ENCODE measurements around the gene TRIM62. TPM values are rescaled to one million over a fixed set of nuclear protein-coding genes. Genes with fewer than 3 reads are reported as not detected.

The TRIM62 gene
- total RNA-seq, 1 donor from 2014 or later: 78.7 TPM

DNA sequence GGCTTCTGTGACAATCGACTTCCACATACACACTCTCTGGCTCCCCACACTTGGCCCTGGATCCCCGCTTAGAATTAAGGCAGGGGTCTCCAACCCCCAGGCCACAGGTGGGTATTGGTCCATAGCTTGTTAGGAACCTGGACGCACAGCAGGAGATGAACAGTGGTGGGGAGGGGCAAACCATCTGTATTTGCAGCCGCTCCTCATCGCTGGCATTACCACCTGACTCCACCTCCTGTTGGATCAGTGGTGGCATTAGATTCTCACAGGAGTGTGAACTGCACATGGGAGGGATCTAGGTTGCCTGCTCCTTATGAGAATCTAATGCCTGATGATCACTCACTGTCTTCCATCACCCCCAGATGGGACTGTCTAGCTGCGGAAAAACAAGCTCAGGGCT, 16.0 kb downstream of the TRIM62 start:
- Mint-ChIP-seq H3K36me3 (ENCODE audit: unreplicated experiment) (peaks cover 35% of the 10 kb centered on the region), H3K27ac (ENCODE audit: unreplicated experiment) (peak overlapping the region; percentile 55), H3K27me3 (ENCODE audit: unreplicated experiment) (no peaks in the 10 kb centered on the region), H3K4me3 (ENCODE audit: unreplicated experiment) (no peak overlapping the region), H3K9me3 (ENCODE audit: unreplicated experiment) (peaks cover 4% of the 10 kb centered on the region), H3K4me1 (ENCODE audit: unreplicated experiment) (peaks cover 92% of the 10 kb centered on the region)
- TF ChIP-seq, protein P1, sequence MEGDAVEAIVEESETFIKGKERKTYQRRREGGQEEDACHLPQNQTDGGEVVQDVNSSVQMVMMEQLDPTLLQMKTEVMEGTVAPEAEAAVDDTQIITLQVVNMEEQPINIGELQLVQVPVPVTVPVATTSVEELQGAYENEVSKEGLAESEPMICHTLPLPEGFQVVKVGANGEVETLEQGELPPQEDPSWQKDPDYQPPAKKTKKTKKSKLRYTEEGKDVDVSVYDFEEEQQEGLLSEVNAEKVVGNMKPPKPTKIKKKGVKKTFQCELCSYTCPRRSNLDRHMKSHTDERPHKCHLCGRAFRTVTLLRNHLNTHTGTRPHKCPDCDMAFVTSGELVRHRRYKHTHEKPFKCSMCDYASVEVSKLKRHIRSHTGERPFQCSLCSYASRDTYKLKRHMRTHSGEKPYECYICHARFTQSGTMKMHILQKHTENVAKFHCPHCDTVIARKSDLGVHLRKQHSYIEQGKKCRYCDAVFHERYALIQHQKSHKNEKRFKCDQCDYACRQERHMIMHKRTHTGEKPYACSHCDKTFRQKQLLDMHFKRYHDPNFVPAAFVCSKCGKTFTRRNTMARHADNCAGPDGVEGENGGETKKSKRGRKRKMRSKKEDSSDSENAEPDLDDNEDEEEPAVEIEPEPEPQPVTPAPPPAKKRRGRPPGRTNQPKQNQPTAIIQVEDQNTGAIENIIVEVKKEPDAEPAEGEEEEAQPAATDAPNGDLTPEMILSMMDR (IDR thresholded peaks at IDR 0.05): no peak
- no peak for DNase-seq (ENCODE audit: extremely low spot score, unreplicated experiment)

DNA sequence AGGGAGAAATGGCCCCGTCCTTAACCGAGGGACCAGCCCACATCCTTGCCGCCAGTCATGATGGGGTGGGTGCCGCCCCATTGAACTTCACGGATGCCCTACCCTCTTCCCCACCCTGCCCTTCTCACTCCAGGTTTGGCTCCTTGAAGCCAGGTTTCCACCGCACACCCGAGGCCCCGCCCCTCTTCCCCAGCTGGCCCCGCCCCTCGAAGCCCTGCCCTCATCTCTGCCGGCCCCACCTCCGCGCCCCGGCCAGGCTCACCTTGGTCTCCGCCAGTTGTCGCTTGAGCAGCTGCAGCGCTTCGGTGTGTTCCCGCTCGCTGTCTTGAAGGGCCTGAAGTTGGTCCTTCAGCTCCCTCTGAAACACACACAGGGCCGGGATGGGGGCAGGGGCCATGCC, 16.6 kb downstream of the TRIM62 start:
- Mint-ChIP-seq H3K36me3 (ENCODE audit: unreplicated experiment) (peaks cover 35% of the 10 kb centered on the region), H3K27ac (ENCODE audit: unreplicated experiment) (peak overlapping the region; percentile 55), H3K4me3 (ENCODE audit: unreplicated experiment) (no peak overlapping the region), H3K9me3 (ENCODE audit: unreplicated experiment) (peaks cover 4% of the 10 kb centered on the region), H3K27me3 (ENCODE audit: unreplicated experiment) (no peaks in the 10 kb centered on the region), H3K4me1 (ENCODE audit: unreplicated experiment) (peaks cover 92% of the 10 kb centered on the region)
- TF ChIP-seq, protein P1 (IDR thresholded peaks at IDR 0.05): no peak
- no peak for DNase-seq (ENCODE audit: extremely low spot score, unreplicated experiment)

DNA sequence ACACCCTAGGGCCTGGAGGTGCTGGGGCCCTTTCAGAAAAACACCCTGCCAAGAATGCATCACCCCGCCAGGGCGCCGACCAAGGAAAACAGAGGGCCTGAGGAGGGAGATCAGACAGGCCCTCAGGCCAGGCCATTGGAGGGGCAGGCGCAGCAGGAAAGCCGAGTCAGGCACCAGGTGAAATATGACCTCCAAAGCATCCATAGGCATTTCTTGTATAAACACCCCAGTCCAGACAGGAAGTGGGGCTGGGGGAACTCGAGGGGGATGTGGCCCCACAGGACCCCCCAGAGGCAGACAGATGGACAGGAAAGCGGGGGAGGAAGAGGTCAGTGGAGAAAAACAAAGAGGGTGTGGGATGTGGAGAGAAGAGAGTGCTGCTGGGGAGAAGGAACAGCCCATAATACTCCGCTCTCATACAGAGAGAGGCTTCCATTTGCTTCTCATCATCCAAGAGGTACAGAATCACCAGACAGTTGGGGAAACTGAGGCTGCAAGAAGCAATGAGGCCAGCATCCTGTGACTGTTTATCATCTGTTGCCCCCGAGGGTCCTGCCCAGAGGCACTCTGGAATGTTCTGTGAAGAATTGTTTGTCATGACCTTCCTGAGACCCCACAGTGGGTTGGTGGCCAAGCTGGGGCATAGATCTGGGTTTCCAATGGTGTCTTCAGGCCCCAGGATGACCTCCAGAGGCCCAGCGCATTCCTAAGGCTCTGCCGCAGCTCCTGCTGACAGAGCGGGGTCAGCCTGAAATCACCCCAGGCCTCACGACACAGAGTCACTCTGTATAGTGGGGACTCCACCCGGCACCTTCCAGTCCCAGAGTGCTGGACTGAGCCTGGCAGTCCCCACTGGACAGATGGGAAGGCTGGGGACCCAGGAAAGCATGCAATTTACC, 18.0 kb downstream of the TRIM62 start:
- TF ChIP-seq, protein P1 (IDR thresholded peaks at IDR 0.05): no peak
- DNase-seq (ENCODE audit: extremely low spot score, unreplicated experiment): peak; percentile 95
- Mint-ChIP-seq H3K9me3 (ENCODE audit: unreplicated experiment) (peaks cover 4% of the 10 kb centered on the region), H3K27ac (ENCODE audit: unreplicated experiment) (peak overlapping the region; percentile 81), H3K4me3 (ENCODE audit: unreplicated experiment) (peak overlapping the region; percentile 15), H3K27me3 (ENCODE audit: unreplicated experiment) (no peaks in the 10 kb centered on the region), H3K4me1 (ENCODE audit: unreplicated experiment) (peaks cover 87% of the 10 kb centered on the region), H3K36me3 (ENCODE audit: unreplicated experiment) (peaks cover 38% of the 10 kb centered on the region)

DNA sequence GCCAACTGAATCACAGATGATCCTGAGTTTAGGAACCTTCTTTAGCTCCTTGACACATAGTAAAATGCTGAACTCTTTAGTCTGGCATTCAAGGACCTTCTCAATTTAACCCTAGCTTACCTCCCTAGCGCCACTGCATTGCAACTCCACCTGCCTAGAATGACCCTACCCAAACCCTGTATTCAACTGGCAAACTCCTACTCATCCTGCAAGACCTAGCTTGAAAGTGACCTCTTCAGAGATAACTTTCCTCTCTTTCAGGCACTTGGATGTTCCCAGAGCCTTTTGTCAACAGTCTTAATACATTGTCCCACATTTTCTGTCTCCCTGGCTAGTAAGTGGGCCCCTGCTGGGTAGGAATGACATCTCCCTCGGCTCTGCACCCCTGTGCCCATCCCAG, 19.7 kb downstream of the TRIM62 start:
- no peak overlapping the region for H3K4me3 Mint-ChIP-seq (ENCODE audit: unreplicated experiment)
- peak overlapping the region; percentile 81 for H3K27ac Mint-ChIP-seq (ENCODE audit: unreplicated experiment)
- H3K9me3 Mint-ChIP-seq (ENCODE audit: unreplicated experiment): no peaks in the 10 kb centered on the region
- H3K4me1 Mint-ChIP-seq (ENCODE audit: unreplicated experiment): peaks cover 73% of the 10 kb centered on the region
- TF ChIP-seq, protein P1 (IDR thresholded peaks at IDR 0.05): no peak
- H3K27me3 Mint-ChIP-seq (ENCODE audit: unreplicated experiment): no peaks in the 10 kb centered on the region
- no peak for DNase-seq (ENCODE audit: extremely low spot score, unreplicated experiment)
- peaks cover 45% of the 10 kb centered on the region for H3K36me3 Mint-ChIP-seq (ENCODE audit: unreplicated experiment)

DNA sequence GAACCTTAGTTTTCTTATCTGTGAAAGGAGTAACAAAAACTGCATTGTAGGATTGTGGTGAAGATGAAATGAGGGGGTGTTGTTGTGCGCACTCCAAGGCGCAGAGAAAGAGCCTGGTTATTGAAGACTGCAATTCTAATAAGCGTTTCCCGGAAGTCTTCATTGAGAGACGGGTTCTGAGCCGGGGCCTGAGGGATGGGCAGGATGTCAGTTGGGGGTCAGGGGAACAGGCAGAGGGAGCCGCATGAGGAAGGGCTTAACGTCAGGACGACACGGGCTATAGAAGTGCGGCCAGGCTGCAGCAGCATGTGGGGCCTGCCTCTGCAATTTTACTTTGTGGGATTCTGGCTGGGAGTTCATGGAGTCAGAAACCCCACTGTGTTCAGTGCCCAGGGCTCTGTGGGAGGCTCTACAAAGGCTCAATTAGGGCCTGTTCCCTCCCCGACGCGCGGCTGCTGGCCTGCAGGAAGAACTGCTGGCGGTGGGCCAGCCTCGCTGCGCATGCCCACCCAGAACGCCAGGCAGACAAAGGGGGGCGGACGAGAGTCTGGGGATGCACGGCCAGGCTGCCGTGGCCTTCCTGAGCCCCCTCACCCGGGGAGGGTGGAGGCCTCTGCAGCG, 20.7 kb downstream of the TRIM62 start:
- H3K27ac Mint-ChIP-seq (ENCODE audit: unreplicated experiment): peak overlapping the region; percentile 80
- H3K36me3 Mint-ChIP-seq (ENCODE audit: unreplicated experiment): peaks cover 49% of the 10 kb centered on the region
- peaks cover 77% of the 10 kb centered on the region for H3K4me1 Mint-ChIP-seq (ENCODE audit: unreplicated experiment)
- H3K4me3 Mint-ChIP-seq (ENCODE audit: unreplicated experiment): no peak overlapping the region
- H3K9me3 Mint-ChIP-seq (ENCODE audit: unreplicated experiment): no peaks in the 10 kb centered on the region
- TF ChIP-seq, protein P1 (IDR thresholded peaks at IDR 0.05): no peak
- H3K27me3 Mint-ChIP-seq (ENCODE audit: unreplicated experiment): no peaks in the 10 kb centered on the region
- peak; percentile 93 for DNase-seq (ENCODE audit: extremely low spot score, unreplicated experiment)
